22Rv1 (cell line): ENCODE results near the gene IFITM10.

Experiments used
- H3K27ac ChIP-seq: fragments of 450-650 bp; 2 replicates; pipeline ENCODE4 v1.5.1; 2017
- CTCF ChIP-seq: fragments of 450-650 bp; IDR thresholded peaks from 2 replicates; pipeline ENCODE4 v1.5.1; 2017; ENCODE audit warnings: mild to moderate bottlenecking
- ZFX ChIP-seq: fragments of 450-650 bp; IDR thresholded peaks from 2 replicates; pipeline ENCODE4 v1.6.1; 2017; ENCODE audit warnings: antibody characterized with exemption, borderline replicate concordance

The IFITM10 gene

DNA sequence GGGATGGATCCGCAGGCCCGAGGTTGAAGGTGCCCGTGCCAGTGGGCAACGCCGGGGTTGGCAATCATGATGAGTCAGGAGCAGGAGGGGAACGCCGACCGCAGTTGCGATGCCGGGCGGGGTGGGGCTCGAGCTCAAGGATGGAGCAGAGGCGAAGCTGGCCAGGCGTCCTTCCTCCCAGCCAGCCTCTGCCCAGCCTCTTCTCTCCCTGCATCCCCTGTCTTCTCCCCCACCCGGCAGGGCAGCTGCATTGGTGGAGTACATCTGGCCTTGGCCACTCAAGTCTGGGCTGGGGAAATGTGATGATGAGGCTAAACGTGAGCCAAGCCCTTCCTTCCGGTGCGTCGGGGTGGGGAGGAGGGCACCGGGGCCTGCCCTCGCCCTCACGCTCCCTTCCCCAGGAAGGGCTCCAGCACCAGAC lies 3.9 kb downstream of the IFITM10 start:
- TF ChIP-seq CTCF (no peak), ZFX (no peak)
- H3K27ac ChIP-seq = no peak overlapping the region

DNA sequence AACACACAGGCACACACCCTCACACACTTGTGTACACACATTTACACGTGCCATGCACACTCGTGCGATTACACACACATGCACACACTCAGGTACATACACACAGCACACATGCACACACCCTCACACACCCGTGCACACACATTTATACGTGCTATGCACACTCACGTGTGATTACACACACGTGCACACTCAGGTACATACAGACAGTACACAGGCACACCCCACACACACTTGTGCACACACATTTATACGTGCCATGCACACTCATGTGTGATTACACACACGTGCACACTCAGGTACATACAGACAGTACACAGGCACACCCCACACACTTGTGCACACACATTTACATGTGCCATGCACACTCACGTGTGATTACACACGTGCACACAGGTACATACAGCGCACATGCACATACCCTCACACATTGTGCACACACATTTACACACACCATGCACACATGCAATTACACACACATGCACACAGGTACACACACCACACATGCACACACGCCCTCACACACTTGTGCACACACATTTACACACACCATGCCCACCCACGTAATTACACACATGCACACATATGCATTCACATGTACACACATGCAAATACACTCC lies 4.6 kb downstream of the IFITM10 start:
- H3K27ac ChIP-seq = no peak overlapping the region
- TF ChIP-seq CTCF (no peak), ZFX (no peak)

GRCh38 chr11:1744891-1745700 lies 5.3 kb downstream of the IFITM10 start:
- no peak overlapping the region for H3K27ac ChIP-seq

DNA sequence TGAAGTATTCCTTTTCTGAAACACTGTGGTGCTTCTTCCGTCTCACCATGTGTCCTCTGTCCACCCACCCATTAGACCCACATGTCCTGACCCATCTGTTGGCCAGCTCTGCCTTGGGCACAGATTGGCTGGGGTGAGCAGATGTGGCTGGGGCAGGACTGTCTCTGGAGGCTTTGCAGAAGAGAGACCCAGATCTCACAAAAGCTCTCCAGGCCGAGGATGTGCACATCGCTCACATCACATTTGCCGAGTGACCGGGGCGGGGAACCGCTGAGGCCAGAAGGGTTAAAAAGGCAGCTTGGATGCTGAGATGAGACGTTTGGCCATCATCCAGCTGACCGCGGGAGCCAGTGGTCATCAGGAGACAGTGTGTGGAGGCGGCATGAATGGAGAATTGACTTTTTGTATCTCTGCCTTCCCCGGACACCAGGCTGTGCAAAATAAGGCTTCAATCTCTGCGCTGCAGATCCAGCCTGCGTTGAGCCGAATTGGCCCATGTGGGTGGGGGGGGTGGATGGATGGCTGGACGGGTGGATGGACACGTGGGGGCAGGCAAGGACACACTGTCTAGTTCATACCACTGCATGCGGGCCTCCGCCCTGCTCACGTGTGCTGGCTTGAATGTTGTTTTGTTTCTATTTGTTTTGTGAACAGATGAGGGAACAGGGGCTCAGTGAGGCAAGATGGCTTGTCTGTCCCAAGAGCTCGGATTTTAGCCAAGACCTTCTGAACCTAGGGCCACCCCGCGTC lies 6.1 kb downstream of the IFITM10 start:
- TF ChIP-seq CTCF (no peak), ZFX (no peak)
- H3K27ac ChIP-seq = no peak overlapping the region

More at GRCh38 chr11:1744891-1745700, 5.3 kb downstream of the IFITM10 start:
- no peak for TF ChIP-seq CTCF
- TF ChIP-seq ZFX = no peak

- no peak for TF ChIP-seq ZFX
- no peak for TF ChIP-seq CTCF
- H3K27ac ChIP-seq = no peak overlapping the region
Observed at GRCh38 chr11:1743585-1744136, 6.7 kb downstream of the IFITM10 start.

DNA sequence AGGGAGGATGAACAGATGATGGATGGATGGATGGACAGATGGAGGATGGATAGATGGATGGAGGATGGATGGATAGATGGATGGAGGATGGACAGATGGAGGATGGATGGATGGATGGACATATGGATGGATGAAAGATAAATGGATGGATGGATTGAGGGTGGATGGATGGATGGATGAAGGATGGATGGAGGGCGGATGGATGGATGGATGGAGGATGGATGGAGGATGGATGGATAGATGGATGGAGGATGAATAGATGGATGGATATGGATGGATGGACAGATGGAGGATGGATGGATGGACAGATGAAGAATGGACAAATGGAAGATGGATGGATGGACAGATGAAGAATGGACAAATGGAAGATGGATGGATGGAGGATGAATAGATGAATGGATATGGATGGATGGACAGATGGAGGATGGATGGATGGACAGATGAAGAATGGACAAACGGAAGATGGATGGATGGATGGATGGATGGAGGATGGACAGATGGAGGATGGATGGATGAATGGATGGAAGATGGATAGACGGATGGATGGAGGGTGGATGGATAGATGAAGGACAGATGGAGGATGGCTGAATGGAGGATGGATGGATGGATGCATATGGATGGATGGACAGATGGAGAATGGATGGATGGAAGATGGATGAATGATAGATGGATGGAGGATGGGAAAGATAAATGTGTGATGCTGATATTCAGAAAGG lies 7.4 kb downstream of the IFITM10 start:
- TF ChIP-seq ZFX (no peak), CTCF (no peak)
- H3K27ac ChIP-seq = no peak overlapping the region
